GM19397 (cell line): ENCODE measurements around the gene PIP5K1B.
"Not testable (repeated sequence)": the region's sequence is repeated elsewhere in the genome, so short reads cannot be mapped to it uniquely, and the experiment has no call there.

Experiments used
- ATAC-seq: cut with Tn5 transposase; IDR thresholded peaks from one replicate; pipeline ENCODE4 v1.9.1; 2021; ENCODE audit warnings: mild to moderate bottlenecking, moderate library complexity; ENCODE audit not compliant: unreplicated experiment

The PIP5K1B gene

DNA sequence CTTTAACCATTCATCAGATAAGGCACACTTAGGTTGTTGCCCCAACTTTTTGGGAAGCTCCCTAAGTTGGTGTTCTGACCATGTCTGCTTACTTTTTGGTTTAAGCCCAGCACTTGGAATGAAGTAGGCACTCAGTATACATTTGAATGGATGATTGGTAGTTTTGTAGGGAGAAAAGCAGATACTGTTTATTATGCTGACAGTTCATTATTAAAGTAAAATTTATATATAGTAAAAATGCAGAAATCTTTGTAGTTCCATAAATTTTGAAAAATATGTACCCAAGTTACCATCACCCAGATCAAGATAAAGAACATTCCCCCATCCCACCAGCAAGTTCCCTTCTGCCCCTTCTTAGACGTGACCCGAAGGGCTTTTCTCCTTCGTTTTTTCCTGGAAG, 273.5 kb downstream of the PIP5K1B start:
- no peak for ATAC-seq

DNA sequence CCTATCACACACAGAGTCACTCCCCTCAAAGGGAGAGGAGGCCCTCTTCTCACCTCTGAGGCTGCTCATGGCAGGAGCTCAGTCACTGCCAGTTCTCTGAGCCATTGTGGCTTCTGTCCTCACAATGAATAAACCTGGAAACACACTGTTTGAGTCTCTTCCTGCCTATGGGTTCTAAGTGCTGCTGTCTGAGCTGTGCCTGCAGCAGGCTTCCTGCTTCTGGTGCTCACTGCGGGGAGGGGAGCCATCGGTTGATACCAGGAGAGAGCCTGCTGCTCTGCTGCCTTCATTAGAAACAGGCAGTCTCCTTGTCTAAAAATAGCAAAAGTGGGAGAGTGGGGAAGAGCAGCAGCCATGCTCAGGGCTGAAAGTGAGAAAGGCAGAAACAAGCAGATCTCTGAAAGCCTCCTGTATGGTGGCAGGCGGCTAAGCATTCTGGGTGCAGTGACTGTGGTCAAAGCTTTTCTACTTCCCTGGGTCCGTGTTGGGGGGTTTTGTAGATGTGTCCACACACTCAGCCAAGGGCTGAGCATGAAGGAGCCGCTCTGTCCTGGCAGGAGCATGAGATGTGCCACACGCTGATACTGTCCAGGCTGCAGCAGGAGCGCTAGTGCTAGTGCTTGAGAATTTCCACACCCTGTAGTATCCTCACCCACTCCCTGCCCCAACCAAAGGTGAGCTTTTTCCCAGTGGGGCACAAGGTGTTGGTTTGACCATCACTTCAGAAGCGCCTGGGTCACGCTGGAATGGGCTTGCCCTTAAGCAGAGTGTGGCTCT, 274.7 kb downstream of the PIP5K1B start:
- ATAC-seq, result no peak

DNA sequence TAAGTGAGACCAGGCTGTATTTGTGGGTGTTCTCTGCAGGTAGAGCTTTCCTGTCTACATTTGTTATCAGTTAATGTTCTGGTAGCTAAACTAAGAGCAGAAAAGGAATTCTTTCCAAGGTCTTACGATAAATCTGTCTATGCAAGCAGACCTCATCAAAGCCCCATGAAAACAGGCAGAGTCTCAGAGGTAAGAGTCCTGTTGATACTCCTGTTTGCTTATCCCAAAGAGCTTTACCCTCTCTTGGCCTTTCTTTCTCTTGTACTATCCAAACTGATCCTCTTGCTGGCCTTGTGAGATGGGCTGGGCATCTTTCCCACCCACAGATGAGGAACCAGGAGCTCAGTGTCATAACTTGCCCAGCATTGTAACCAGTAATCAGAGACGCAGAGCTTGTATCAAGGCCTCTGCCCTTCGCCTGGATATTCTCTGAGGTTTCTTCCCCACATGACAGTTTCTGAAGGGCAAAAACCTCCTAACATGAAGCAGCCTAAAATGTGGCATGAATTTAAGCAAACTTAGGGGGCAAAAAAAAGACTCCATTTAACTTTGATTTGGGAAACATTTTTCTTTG, 275.4 kb downstream of the PIP5K1B start:
- ATAC-seq, result no peak

DNA sequence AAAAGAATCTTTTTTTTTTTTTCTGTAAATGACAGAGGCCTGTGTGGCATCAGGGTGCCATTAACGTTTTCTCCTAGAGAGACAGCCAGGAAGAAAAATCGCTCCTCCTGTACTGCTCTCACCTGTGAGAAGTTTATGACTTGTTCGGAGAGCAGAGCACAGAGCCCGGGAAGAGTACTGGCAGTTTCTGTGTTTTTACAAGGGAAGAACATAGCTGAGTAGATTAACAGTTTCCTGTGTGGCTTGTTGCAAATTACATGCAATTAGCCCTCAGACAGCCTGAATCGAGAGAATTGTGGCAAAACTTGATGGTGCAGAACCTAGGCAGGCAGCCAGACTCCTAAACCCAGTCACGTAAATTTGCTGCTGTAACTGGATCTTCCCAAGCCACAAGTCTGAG, 276.7 kb downstream of the PIP5K1B start:
- peak; percentile 62 for ATAC-seq

- ATAC-seq, result no peak
Observed at GRCh38 chr9:68983008-68983411, 278.0 kb downstream of the PIP5K1B start.

GRCh38 chr9:68983522-68984424, 278.7 kb downstream of the PIP5K1B start:
- ATAC-seq, result no peak

DNA sequence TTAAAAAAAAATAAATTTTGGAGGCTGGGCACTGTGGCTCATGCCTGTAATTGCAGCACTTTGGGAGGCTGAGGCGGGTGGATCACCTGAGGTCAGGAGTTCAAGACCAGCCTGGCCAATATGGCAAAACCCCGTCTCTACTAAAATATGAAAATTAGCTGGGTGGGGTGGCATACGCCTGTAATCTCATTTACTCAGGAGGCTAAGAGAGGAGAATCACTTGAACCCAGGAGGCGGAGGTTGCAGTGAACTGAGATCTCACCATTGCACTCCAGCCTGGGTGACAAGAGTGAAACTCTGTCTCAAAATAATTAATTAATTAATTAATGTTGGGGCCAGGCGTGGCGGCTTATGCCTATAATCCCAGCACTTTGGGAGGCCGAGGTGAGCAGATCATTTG, 281.9 kb downstream of the PIP5K1B start:
- not testable (repeated sequence) for ATAC-seq

DNA sequence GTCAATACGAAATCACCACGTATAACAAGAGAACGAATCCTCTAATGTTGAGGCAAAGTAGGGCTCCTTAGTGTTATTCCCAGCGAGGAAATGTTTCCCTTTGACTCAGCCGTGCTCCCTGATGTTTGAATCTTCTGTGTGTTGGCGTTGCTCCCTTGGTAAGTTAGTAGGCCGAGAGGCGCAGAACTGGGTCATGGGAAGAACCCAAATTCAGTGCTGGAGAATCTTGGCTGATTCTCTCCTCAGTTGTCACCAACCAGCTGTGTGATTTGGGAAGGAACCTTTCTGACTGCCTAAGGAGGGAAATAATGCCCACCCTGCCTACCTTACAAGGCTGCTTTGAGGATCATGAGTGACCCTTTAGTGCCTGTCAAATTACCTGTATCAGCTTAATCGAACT, 286.4 kb downstream of the PIP5K1B start:
- ATAC-seq, result no peak

GRCh38 chr9:68995776-68996175, 290.7 kb downstream of the PIP5K1B start:
- ATAC-seq, result no peak

GRCh38 chr9:68996462-68996861, 291.4 kb downstream of the PIP5K1B start:
- ATAC-seq, result no peak

DNA sequence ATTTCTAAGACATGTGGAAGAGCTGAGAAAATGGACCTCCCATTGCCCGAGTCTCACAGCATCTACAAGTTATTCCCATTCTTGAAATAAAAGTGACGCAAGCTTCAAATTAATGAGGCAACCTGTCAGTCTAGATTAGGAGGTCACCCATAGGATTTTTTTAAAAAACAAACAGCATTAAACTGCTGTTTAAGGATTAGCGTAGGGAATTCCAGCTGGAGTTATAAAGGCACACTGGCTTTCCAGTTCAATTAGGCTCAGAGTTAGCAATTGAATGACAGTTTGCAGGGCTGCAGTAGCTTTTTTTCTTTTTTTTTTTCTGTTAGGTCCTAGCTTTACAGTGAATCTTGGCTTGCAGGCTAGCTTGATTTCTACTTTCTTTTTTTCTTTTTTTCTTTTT, 292.6 kb downstream of the PIP5K1B start:
- no peak for ATAC-seq

DNA sequence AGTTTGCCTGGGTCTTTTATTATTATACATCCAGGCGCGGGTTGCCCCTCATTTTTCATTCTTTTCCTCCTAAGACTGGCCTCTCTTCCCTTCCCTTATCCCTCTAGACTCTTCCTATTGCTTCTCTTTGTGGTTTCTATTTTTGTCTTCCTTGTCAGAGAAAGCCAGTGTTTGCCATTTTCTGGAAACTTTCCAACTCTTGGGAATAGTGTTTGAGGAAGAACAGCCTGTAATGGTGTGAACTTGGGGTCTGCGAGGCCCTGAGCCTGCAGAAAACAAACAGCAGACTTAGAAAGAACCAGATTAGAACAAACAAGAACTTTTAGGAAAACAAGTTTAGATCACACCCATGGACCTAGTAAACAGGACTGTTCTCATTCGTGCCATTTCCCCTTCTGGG, 293.3 kb downstream of the PIP5K1B start:
- ATAC-seq, result no peak

- ATAC-seq, result peak; percentile 42
Observed at GRCh38 chr9:68998812-68999211, 293.8 kb downstream of the PIP5K1B start.

- ATAC-seq, result peak; percentile 67
Observed at GRCh38 chr9:68999393-69000105, 294.5 kb downstream of the PIP5K1B start.

GRCh38 chr9:69001921-69002320, 296.9 kb downstream of the PIP5K1B start:
- ATAC-seq, result no peak

- ATAC-seq, result no peak
Observed at GRCh38 chr9:69003051-69003450, 298.0 kb downstream of the PIP5K1B start.

DNA sequence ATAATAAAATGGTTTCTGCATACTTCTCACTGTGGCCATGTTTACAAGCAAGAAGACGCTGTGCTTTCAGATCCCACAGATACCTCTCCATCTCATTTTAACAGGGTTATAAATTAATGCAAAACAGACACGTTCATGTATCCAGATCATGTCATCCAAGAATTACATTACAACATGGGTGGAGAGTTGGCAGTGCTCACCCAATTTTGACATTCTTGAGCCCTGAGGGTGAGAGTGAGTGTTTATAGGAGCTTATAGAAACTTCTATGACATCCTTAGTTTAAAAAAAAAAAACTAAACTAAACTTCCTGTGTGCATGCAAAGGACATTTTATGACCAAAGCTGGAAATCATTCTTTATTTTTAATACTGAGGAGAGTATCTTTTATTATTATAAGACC, 299.8 kb downstream of the PIP5K1B start:
- ATAC-seq, result no peak

- ATAC-seq, result no peak
Observed at GRCh38 chr9:69009708-69010107, 304.7 kb downstream of the PIP5K1B start.

DNA sequence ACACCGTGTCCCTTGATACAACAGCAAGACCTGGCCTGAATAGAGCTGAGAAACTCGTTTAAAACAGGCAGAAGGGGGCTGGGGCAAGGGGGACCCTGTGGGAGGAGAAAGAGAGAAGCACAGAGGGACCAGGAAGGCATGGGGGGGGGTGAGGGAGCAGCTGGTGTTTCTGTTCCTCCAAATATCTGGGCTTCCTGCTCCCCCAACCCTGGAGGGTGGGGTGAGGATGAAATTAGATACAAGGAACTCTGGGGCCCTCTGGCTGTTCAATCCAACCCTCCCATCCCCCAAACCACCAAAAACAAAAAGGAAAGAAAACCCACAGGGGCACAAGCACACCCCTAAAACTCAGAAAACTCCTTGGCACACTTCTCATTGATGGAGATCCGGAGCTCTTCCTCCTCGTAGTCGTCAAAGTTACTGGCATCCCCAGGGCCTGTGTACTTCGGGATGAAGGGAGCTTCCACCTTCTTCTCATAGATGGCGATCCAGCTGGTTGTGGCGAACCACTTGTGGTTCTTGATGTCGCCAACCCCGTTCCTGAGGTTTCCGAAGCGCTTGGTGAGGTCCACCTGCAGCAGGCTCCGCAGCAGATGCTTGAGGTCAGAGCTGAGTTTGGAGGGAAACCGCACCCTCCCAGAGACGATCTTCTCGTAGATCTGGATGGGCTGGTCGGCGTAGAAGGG, 307.8 kb downstream of the PIP5K1B start:
- no peak for ATAC-seq

GRCh38 chr9:69013382-69013727, 308.3 kb downstream of the PIP5K1B start:
- no peak for ATAC-seq

GRCh38 chr9:69014013-69014412, 309.0 kb downstream of the PIP5K1B start, which contains the start of gene PRKACG:
TSS of gene PRKACG (minus strand) at chr9:69014113. CDS start at chr9:69014092, 21 bp downstream.
- no peak for ATAC-seq
